IPS DF 6.9 (cell line): ENCODE data around the gene PDIA2.
"Not testable (repeated sequence)": the region's sequence is repeated elsewhere in the genome, so short reads cannot be mapped to it uniquely, and the experiment has no call there.

ENCODE experiments used
- DNase-seq: peaks from one replicate; pipeline ENCODE4 v3.0.0-alpha.2; 2013; ENCODE audit warnings: low read depth, low spot score
- H3K27ac ChIP-seq: one replicate; pipeline ENCODE4 v1.5.1; 2013; ENCODE audit warnings: low read length, control low read depth
- H3K27me3 ChIP-seq: 2 replicates; pipeline ENCODE4 v1.6.1; 2013; ENCODE audit warnings: mild to moderate bottlenecking, low read length; ENCODE audit not compliant: control insufficient read depth, insufficient read depth
- H3K36me3 ChIP-seq: 2 replicates; pipeline ENCODE4 v1.6.1; 2013; ENCODE audit warnings: low read length; ENCODE audit not compliant: control insufficient read depth, insufficient read depth
- H3K4me1 ChIP-seq: 2 replicates; pipeline ENCODE4 v1.6.1; 2013; ENCODE audit warnings: low read length; ENCODE audit not compliant: control insufficient read depth, insufficient read depth
- H3K4me3 ChIP-seq: 2 replicates; pipeline ENCODE4 v1.5.1; 2013; ENCODE audit warnings: mild to moderate bottlenecking, low read length
- H3K9me3 ChIP-seq: 2 replicates; pipeline ENCODE4 v1.6.1; 2013; ENCODE audit warnings: low read length, inconsistent platforms; ENCODE audit not compliant: control insufficient read depth, insufficient read depth
- WGBS: extraction: QIAGEN DNeasy Blood & Tissue Kit; methylation state at CpG from one replicate; pipeline ENCODE4 v1.1.7; 2013; ENCODE audit warnings: mixed read lengths, missing lambda C conversion rate; ENCODE audit not compliant: insufficient read length, insufficient coverage; 5-methylcytosine and 5-hydroxymethylcytosine counted together

The PDIA2 gene

DNA sequence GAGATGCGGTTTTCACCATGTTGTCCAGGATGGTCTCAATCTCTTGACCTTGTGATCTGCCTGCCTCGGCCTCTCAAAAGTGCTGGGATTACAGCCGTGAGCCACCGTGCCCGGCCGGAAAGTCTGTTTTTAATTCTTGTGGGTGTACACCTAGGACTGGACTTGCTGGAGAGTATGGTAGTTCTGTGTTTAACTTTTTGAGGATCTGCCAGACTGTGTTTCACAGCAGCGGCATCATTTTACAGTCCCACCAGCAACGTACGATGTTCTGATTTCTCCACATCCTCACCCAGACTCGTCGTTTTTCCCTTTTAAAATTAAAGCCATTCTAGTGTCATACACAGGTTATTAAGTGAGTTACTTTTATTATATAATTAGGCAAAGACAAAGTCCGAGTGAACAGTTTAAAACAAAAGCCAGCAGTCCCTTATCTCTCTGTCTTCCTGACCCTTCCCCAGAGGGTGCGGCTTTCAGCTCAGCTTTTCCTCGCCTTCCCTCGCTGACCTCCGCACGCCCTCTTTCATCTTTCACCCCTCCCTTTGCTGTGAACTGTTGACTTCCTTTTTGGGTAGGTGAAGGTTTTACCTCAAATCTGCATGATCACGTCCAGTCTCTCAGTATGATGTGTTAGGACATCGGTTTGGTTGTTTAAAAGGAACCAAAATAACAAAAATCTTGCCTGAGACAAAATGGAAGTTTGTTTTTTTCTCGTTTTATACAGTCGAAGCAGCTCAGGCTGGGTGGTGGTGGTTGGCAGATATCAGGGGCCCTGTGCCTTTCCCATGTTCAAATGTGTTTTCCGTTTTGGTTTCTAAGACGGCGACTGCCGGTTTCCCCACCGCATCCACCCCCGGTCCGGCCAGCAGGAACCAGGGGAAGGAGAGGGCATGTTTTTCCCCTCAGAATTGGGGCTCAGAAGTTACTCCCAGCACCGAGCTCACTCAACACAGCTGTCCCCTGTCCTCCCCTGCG is 30.3 kb upstream of the PDIA2 start:
- H3K4me1 ChIP-seq, result no peaks in the 10 kb centered on the region
- H3K36me3 ChIP-seq, result no peaks in the 10 kb centered on the region; the same call in 1 of the 2 replicates
- H3K27ac ChIP-seq, result no peak overlapping the region
- no CpG with 5 or more reads among the region's 30 CpGs for WGBS
- H3K9me3 ChIP-seq, result no peaks in the 10 kb centered on the region
- DNase-seq, result no peak
- no peak overlapping the region for H3K4me3 ChIP-seq
- H3K27me3 ChIP-seq, result no peaks in the 10 kb centered on the region

DNA sequence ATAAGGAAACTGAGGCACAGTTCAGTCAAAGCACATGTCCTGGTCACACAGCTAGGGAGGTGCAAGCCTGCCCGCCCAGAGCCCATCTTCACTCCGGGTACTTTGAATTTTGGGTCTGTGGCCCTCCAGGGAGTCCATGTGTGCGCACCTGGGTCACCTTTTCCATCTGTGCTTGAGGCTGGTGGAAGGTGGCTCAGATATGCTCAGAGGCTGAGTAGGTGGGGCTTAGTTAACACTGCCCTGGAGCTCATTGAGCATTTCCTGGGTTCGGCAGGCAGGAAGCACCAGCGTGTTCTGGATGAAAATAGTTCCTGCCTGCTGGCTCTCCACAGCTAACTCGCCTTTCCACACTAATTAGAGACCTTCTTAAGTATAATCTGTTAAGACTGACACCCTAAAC is 29.1 kb upstream of the PDIA2 start:
- H3K36me3 ChIP-seq, result no peaks in the 10 kb centered on the region; the same call in 1 of the 2 replicates
- H3K4me3 ChIP-seq, result no peak overlapping the region
- no peaks in the 10 kb centered on the region for H3K9me3 ChIP-seq
- no peak overlapping the region for H3K27ac ChIP-seq
- DNase-seq, result no peak
- no CpG with 5 or more reads among the region's 6 CpGs for WGBS
- no peaks in the 10 kb centered on the region for H3K4me1 ChIP-seq
- no peaks in the 10 kb centered on the region for H3K27me3 ChIP-seq

DNA sequence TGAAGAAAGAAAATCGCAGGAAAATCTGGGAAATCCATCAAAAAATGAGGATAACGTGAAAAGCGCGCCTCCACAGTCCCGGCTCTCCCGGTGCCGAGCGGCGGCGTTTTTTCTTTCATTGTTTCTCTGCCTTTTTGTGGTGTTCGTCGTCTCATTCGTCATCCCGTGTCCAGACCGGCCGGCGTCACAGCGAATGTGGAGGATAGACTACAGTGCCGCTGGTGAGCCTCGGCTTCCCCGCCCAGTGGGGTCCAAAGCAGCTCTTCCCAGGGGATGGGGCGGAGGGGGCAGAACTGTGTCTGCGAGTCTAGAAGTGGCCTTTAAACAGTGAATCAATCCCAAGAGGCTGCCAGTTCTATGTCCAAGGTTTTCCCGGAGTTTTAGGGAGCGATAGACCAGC is 28.5 kb upstream of the PDIA2 start:
- Histone ChIP-seq H3K4me1 (no peaks in the 10 kb centered on the region), H3K36me3 (no peaks in the 10 kb centered on the region; the same call in 1 of the 2 replicates), H3K27ac (no peak overlapping the region), H3K4me3 (no peak overlapping the region), H3K9me3 (no peaks in the 10 kb centered on the region), H3K27me3 (no peaks in the 10 kb centered on the region)
- no CpG with 5 or more reads among the region's 25 CpGs for WGBS
- DNase-seq, result no peak

DNA sequence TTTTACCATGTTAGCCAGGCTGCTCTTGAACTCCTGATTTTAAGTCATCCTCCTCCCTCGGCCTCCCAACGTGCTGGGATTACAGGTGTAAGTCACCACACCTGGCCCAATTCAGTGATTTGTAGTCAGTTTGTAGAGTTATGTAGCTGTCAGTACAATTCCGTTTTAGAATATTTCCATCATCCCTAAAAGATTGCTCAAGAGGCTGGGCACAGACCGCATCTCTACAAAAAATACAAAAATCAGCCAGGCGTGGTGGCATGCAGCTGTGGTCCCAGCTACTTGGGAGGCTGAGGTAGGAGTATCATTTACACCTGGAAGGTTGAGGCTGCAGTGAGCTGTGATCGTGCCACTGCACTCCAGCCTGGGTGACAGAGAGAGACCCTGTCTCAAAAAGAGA is 27.8 kb upstream of the PDIA2 start:
- Histone ChIP-seq H3K9me3 (no peaks in the 10 kb centered on the region), H3K27ac (no peak overlapping the region), H3K4me3 (no peak overlapping the region), H3K36me3 (peaks cover 5% of the 10 kb centered on the region), H3K27me3 (no peaks in the 10 kb centered on the region), H3K4me1 (no peaks in the 10 kb centered on the region)
- WGBS, result no CpG with 5 or more reads among the region's 6 CpGs
- DNase-seq, result no peak

DNA sequence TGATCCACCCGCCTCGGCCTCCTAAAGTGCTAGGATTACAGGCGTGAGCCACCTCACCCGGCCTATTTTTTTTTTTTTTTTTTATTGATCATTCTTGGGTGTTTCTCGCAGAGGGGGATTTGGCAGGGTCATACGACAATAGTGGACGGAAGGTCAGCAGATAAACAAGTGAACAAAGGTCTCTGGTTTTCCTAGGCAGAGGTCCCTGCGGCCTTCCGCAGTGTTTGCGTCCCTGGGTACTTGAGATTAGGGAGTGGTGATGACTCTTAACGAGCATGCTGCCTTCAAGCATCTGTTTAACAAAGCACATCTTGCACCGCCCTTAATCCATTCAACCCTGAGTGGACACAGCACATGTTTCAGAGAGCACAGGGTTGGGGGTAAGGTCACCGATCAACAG is 24.9 kb upstream of the PDIA2 start:
- H3K27me3 ChIP-seq, H3K9me3 ChIP-seq, H3K4me3 ChIP-seq, H3K27ac ChIP-seq, H3K4me1 ChIP-seq, DNase-seq: not testable (repeated sequence)
- no CpG with 5 or more reads among the region's 13 CpGs for WGBS
- peaks cover 17% of the 10 kb centered on the region for H3K36me3 ChIP-seq

DNA sequence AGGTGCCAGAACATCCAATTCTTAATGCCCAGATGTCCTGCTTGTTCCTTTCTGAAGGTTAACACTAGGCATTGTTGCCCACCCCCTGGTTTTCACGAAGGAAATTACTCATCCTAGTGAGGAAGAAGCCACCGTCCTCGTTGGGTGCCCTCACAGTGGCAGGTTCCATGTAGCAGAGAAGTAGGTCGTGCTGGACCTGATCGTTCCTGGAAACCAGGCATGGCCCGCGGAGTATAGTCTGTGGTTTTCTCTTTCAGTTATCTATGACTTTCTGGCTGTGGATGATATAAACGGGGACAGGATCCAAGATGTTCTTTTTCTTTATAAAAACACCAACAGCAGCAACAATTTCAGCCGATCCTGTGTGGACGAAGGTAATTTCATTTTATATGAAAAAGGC is 23.7 kb upstream of the PDIA2 start:
- H3K27ac ChIP-seq, result no peak overlapping the region
- peaks cover 24% of the 10 kb centered on the region for H3K36me3 ChIP-seq
- H3K9me3 ChIP-seq, result no peaks in the 10 kb centered on the region
- no peaks in the 10 kb centered on the region for H3K27me3 ChIP-seq
- no peak for DNase-seq
- H3K4me3 ChIP-seq, result no peak overlapping the region
- no peaks in the 10 kb centered on the region for H3K4me1 ChIP-seq
- no CpG with 5 or more reads among the region's 10 CpGs for WGBS

DNA sequence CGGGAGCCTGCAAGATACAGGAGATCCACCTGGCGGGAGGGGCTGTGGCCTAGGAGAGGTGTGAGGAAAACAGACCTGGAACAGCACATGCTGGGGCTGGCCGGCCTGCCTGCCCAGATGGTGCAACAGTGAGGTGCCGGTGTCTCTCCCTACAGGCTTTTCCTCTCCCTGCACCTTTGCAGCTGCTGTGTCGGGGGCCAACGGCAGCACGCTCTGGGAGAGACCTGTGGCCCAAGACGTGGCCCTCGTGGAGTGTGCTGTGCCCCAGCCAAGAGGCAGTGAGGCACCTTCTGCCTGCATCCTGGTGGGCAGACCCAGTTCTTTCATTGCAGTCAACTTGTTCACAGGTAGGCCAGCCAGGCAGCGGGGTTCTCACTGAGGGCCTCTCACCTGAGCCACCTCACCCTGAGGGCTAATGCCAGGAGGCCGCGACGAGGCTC is 23.1 kb upstream of the PDIA2 start:
- no CpG with 5 or more reads among the region's 13 CpGs for WGBS
- Histone ChIP-seq H3K4me1 (no peaks in the 10 kb centered on the region), H3K27me3 (no peaks in the 10 kb centered on the region), H3K36me3 (peaks cover 24% of the 10 kb centered on the region), H3K27ac (no peak overlapping the region), H3K9me3 (no peaks in the 10 kb centered on the region), H3K4me3 (no peak overlapping the region)
- DNase-seq, result no peak

DNA sequence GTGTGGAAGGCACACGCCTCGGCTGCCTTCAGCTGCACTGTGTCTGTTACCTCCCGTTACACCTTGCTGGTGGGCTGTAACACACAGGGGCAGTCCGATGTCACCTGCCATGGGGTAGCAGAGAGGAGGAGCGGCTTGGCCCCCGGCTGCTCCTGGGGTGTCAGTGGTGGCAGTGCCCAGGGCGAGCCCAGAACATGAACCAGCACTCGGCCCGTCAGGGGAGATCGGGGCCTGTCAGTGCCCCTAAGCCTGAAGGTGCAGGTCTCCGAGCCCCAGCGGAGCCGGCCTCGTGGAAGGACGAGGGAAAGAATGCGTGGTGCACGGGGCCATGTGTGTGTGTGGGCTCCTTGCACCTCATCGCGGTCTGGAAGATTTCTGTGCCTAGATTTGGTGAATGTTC is 22.6 kb upstream of the PDIA2 start:
- Histone ChIP-seq H3K36me3 (peaks cover 24% of the 10 kb centered on the region), H3K4me3 (no peak overlapping the region)
- no CpG with 5 or more reads among the region's 19 CpGs for WGBS

DNA sequence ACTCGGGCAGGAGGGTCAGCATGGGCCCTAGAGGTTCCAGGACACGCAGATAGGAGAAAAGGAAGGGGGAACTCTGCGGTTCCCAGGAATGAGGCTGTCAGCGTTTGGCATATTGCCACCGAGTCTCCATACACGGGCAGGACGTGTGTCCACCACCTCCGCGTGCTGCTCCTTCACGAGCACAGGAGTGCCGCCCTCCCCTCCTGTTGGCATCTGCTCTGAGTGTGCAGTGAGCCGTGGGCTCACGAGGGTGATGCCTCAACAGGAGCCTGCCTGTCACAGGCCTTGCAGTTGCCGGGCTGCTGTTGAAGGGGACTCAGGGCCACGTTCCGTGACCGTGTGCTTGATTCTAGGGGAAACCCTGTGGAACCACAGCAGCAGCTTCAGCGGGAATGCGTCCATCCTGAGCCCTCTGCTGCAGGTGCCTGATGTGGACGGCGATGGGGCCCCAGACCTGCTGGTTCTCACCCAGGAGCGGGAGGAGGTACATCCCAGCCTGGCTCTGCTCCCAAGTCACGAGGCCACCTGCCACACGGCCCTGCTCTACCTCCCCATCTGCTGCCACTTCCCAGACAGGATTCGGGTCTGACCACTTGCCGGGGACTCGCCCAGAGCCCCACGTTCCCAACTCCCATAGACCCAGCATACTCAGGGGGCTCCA is 21.8 kb upstream of the PDIA2 start:
- Histone ChIP-seq H3K4me3 (no peak overlapping the region), H3K9me3 (no peaks in the 10 kb centered on the region), H3K4me1 (no peaks in the 10 kb centered on the region), H3K27ac (no peak overlapping the region), H3K36me3 (peaks cover 24% of the 10 kb centered on the region), H3K27me3 (no peaks in the 10 kb centered on the region)
- DNase-seq, result no peak
- WGBS, result no CpG with 5 or more reads among the region's 28 CpGs

More for the DNA sequence above, 22.6 kb upstream of the PDIA2 start:
- DNase-seq, result no peak
- Histone ChIP-seq H3K9me3 (no peaks in the 10 kb centered on the region), H3K27me3 (no peaks in the 10 kb centered on the region), H3K4me1 (no peaks in the 10 kb centered on the region), H3K27ac (no peak overlapping the region)

DNA sequence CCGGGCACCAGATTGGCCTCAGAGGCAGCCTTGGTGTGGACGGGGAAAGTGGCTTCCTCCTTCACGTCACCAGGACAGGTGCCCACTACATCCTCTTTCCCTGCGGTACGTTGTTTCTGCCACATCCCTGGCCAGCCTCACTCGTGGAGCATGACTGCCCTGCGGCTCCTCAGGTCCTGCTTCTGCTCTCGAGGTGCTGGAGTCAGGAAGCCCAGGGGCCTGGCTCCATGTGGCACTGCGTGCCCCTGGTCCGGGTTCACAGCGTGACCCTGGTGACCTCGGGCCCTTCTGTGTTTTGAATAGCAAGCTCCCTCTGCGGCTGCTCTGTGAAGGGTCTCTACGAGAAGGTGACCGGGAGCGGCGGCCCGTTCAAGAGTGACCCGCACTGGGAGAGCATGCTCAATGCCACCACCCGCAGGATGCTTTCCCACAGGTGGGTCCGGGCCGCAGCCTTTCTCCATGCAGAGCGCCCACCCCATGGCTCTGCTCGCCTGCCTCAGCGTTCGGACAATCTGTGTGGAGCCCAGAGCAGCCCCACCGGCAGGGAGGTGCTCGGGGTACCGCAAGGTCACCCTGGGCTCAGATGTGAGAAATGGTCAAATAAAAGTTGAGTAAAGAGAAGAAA is 20.7 kb upstream of the PDIA2 start:
- WGBS, result no CpG with 5 or more reads among the region's 29 CpGs
- H3K27ac ChIP-seq, result no peak overlapping the region
- H3K36me3 ChIP-seq, result peaks cover 24% of the 10 kb centered on the region
- no peaks in the 10 kb centered on the region for H3K27me3 ChIP-seq
- no peak overlapping the region for H3K4me3 ChIP-seq
- H3K9me3 ChIP-seq, result no peaks in the 10 kb centered on the region
- no peaks in the 10 kb centered on the region for H3K4me1 ChIP-seq
- DNase-seq, result no peak
